HG03060 (cell line): ENCODE data around the gene QRFPR.
"Not testable (repeated sequence)": the region's sequence is repeated elsewhere in the genome, so short reads cannot be mapped to it uniquely, and the experiment has no call there.

Source experiments
- ATAC-seq: cut with Tn5 transposase; IDR thresholded peaks from one replicate; pipeline ENCODE4 v1.9.1; 2021; ENCODE audit warnings: low read depth, moderate number of reproducible peaks; ENCODE audit not compliant: unreplicated experiment

The QRFPR gene

DNA sequence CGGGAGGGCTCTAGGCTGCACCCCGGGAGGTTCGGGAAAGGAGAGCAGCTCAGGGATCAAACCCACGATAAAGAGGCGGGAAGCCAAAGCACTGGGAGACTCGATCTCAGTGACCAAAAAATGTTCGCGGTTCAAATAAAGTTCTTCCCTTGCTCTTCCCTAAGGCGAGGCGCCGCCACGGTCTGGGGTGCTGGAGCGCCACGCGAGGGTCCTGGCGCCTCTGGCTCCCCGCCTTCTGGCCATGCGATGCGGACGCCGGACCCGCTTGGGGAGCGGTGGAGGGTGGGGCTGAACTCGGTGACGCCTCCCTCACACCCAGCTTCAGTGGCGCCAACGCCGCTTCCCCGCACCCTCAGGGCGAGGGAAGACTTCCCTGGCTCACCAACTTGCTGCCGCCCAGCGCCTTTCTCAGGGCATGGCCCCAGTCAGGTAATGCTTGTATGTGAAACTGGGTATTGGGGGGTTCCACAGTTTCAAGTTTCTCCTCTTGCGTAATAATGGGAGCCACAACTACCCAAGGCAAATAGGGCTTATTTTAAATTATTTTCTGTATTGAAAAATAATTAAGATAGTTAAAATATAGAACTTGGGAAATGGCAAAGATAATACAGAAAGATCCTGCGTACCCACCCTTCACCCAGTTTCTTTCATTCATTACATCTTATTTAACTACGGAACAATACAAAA is at the start of gene QRFPR:
QRFPR (minus strand) TSS at position 243 of the 687 bp plus-strand sequence. CDS start 371 bp downstream, outside the sequence.
- ATAC-seq: no peak

- ATAC-seq: no peak
Observed at GRCh38 chr4:121428721-121429120, 47.9 kb upstream of the QRFPR start.

DNA sequence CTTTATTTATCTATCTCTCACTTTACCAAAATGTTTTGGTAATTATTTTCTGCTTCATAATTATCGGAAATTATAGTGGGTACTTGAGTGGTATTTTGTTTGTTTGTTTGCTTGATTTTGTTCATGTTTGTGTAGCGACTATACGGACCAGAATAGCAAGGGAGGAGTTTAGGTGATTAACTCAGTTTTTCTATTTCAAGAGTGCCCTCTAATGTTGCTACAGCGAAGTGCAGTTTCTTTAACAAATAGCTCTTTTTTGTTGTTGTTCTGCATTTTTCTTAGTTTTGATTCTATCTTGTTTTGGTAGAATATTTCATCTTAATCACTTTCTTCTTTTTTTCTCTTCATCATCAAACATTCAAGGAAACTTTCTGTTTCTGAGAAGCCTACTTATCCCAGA is 40.8 kb upstream of the QRFPR start:
- ATAC-seq: no peak

DNA sequence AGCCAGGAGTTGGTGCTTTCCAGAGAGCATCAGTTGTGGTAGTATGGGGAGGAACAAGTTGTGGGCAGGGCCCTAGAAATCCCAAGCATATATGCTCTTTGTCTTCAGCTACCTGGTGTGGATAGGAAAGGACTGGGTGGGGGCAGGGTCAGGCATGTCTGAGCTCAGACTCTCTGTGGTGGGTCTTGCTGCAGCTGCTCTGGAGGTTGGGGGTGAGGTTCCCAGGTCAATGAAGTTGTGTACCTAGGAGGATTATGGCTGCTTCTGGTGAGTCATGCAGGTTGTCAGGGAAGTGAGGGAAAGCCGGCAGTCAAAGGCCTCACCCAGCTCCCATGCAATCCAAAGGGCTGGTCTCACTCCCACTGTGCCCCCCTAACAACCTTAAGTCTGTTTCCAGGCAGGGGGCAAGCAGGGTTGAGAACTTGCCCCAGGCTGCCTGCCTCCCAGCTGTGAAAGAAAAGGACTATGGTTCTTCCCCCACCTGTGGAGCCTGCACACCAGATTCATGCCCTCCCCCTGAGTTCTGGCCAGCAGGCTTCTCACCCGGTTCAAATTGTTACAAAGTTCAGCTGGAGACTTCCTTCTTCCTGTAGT is 30.4 kb upstream of the QRFPR start:
- no peak for ATAC-seq

GRCh38 chr4:121408567-121408966 is 27.7 kb upstream of the QRFPR start:
- ATAC-seq: not testable (repeated sequence)

DNA sequence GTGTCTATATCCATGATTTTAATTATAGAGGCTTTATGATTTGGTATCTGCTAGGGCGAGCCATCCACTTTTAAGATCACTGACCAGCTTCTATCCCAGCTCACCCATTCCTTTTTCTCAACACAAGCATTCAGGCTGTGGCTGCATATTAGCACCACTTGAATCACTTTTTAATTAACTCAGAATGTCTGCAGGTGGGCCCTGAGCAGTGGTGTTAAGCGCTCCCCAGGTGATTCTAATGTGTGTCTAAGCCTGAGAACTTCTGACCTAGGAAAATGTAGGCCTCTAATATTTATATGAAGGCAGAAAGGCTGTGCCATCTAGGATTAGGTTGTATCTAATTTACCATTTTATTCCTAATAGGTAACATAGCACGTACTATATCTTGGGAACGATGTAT is 19.8 kb upstream of the QRFPR start:
- no peak for ATAC-seq

DNA sequence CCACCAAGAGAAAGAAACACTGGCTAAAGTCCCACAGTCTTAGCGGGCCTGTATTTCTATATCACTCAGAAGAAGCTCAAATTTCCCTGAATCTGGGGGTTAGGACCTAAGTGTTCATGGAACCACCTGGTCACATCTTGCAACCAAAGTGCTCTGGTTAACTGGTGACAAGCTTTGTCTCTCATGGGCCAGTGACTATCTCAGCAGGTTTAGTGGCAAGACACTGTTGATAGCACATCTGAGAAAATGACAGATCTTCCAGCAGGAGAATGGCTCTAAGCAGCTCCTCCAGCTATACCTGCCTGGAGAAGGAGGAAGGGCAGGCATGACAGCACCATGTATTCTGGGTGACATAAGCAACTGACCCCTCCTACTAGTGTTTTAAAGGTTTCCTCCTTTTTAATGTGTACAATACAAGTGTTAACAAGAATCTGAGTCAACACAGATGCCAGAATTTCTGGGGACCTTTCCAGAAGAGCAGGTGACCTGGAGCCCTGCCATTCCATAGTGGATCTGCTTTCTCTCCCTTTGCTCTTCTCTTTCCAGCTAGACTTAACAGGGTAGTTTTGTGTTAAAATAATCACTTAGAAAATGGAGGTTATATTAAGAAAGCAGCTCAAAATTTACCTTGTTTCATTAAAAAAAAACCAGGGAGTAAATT is 17.3 kb upstream of the QRFPR start:
- no peak for ATAC-seq

- no peak for ATAC-seq
Observed at GRCh38 chr4:121397434-121397833, 16.6 kb upstream of the QRFPR start.

GRCh38 chr4:121392426-121393086 is 11.7 kb upstream of the QRFPR start:
- no peak for ATAC-seq

DNA sequence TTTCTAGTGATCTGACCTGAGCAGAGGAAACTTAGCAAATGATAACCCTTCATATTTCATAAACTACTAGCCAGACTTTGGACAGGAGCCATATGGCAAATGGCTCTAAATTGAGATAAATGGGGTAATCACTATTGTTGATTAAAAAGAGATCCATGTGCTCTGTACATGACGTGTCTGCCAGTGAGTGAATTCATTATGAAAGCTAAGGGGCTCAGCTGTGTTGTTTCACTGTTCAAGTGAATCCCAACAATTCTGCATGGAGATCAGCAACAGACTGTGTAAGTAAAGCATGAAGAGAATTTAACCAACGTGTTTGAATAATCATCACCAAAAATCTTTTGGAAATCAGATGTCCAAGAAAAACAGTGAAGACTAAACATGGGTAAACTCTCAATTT is 9.5 kb upstream of the QRFPR start:
- ATAC-seq: no peak

- no peak for ATAC-seq
Observed at GRCh38 chr4:121379276-121379675, 1.5 kb downstream of the QRFPR start.

- no peak for ATAC-seq
Observed at GRCh38 chr4:121377076-121377475, 3.7 kb downstream of the QRFPR start.

DNA sequence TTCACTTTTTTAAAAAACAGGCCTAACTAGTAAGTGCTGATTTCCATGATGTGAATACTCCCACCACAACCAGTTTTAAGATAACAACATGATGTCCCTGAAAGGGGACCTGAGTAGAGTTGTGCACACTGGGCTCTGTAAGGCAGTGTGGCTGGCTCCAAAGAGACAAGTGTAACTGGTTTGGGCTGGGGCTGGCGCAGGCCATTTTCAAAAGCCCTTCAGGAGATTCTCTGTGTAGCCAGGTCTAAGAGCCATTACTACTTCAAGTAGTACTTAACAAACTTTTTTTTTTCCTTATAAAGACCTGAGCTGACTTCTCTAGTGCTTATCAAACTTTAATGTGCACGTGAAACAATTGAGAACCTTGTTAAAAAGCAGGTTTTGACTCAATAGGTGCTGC is 4.3 kb downstream of the QRFPR start:
- no peak for ATAC-seq

- no peak for ATAC-seq
Observed at GRCh38 chr4:121376097-121376496, 4.7 kb downstream of the QRFPR start.

- ATAC-seq: no peak
Observed at GRCh38 chr4:121375262-121375661, 5.6 kb downstream of the QRFPR start.

DNA sequence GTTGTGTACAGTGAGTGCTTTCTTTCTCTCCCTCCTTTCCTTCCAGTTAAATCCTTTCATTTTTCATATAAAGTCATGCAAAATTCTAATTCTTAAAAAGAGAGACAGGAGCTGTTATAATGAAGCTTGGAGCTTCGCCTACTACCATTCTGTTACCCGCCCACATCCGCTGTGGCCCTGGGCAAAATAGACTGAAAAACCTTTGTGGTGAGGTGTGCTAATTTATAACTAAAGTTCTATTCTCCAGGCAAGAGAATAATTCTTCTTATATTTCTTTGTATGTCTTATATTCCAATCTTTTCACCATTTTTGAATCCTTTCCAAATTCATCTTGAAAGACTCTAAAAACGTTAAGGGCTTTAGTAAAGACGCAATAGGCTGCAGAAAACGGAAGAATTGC is 7.0 kb downstream of the QRFPR start:
- no peak for ATAC-seq

- no peak for ATAC-seq
Observed at GRCh38 chr4:121370729-121371325, 10.0 kb downstream of the QRFPR start.

DNA sequence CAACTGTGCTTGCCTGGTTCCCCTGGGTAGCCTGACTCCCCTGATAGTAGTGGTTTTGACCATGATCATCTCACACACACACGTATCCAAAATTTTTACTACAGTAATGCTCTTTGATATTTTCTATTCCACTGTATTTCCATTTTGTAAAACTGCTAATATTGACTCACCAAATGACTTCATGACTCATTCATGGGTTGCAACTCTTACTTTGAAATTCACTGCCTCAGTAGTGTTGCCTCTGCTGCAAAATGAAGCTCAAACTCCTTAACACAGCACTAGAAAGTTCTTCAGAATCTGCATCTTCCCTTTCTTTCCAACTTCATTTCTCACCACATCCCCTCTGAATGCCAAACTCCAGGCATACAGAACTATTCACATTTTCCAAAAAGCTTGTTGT is 20.3 kb downstream of the QRFPR start:
- ATAC-seq: no peak

DNA sequence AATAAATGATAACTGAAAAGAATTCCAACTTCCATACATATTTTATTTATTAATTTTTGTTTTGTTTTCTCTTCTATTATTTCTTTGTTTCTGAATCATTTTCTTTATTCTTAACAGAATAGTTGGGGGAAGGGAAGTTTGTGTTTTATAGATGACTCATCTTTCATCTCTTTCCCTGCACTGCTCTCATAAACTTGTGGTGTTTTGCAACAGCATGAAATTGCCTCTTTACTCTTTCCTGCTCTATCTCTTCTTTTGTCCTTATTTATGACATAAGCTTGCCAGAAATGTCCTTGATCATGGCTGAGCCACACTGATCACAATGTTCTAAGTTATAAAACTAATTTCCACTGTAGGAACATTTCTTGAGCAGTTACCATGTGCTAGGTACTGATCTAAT is 22.3 kb downstream of the QRFPR start:
- ATAC-seq: no peak

GRCh38 chr4:121353213-121353612 is 27.6 kb downstream of the QRFPR start:
- no peak for ATAC-seq

- no peak for ATAC-seq
Observed at GRCh38 chr4:121344098-121344497, 36.7 kb downstream of the QRFPR start.
